ENCODE measurements around the gene HOXA3. TPM values are rescaled to one million over a fixed set of nuclear protein-coding genes. Genes with fewer than 3 reads are reported as not detected.
A peak's percentile ranks its signal among the peaks of the same experiment; 100 is the strongest.

Gene HOXA3
- total RNA-seq, 1 donor from 2014 or later, result 209 TPM

GRCh38 chr7:27191161-27191731, 38.9 kb upstream of the HOXA3 start:
- DNase-seq (ENCODE audit: low spot score in 2 of 2, unreplicated experiment in 2 of 2), result no peak
- H3K36me3 Mint-ChIP-seq, result no peaks in the 10 kb centered on the region
- peaks cover 96% of the 10 kb centered on the region for H3K27me3 Mint-ChIP-seq (ENCODE audit: low read depth)
- H3K9me3 Mint-ChIP-seq, result no peaks in the 10 kb centered on the region
- H3K4me1 Mint-ChIP-seq, result peaks cover 55% of the 10 kb centered on the region
- TF ChIP-seq, protein P1, sequence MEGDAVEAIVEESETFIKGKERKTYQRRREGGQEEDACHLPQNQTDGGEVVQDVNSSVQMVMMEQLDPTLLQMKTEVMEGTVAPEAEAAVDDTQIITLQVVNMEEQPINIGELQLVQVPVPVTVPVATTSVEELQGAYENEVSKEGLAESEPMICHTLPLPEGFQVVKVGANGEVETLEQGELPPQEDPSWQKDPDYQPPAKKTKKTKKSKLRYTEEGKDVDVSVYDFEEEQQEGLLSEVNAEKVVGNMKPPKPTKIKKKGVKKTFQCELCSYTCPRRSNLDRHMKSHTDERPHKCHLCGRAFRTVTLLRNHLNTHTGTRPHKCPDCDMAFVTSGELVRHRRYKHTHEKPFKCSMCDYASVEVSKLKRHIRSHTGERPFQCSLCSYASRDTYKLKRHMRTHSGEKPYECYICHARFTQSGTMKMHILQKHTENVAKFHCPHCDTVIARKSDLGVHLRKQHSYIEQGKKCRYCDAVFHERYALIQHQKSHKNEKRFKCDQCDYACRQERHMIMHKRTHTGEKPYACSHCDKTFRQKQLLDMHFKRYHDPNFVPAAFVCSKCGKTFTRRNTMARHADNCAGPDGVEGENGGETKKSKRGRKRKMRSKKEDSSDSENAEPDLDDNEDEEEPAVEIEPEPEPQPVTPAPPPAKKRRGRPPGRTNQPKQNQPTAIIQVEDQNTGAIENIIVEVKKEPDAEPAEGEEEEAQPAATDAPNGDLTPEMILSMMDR (IDR thresholded peaks at IDR 0.05; ENCODE audit: unreplicated experiment), result no peak
- H3K4me3 Mint-ChIP-seq, result no peak overlapping the region
- peak overlapping the region; percentile 80 for H3K27ac Mint-ChIP-seq

DNA sequence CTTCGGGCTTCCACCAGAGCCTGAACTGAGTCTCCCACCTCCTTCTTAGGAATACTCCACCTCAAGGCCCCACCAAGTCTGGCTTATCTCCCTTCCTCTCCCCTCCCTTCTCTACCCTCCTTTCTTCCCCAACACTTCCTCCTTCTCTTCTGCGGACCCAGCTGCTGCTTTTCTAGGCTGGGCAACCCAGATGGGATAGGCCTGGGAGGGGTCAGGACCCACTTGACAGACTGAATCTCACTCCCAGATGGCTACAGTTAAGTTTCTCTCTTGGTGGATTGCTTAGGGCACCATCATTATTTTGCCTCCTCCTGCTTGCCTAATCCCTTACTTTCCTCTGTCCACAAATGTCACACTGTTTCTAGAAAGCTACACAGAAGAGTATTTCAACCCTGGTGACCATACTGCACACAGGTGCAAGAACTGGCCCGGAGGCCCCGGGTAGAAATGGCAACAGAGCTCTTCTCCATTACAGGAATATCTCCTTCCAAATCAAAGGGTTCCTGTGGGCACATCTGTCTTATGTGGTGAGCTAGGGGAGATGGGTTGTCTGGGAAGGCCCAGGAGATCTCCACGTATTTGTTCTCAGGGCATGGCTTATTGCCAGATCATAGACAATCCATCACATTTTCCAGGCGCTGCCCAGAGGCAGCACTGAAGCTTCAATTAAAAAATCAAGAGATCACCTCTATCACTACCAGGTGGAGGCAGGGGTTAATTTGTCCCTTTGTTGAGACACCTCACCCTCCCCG, 37.8 kb upstream of the HOXA3 start:
- Mint-ChIP-seq H3K27ac (peak overlapping the region; percentile 95), H3K27me3 (ENCODE audit: low read depth) (peaks cover 98% of the 10 kb centered on the region), H3K9me3 (no peaks in the 10 kb centered on the region), H3K4me3 (peak overlapping the region; percentile 61), H3K4me1 (peaks cover 61% of the 10 kb centered on the region), H3K36me3 (no peaks in the 10 kb centered on the region)
- peak in 1 of 2 experiments; percentile 37 for DNase-seq (ENCODE audit: low spot score in 2 of 2, unreplicated experiment in 2 of 2)
- TF ChIP-seq, protein P1 (IDR thresholded peaks at IDR 0.05; ENCODE audit: unreplicated experiment), result no peak

- H3K4me3 Mint-ChIP-seq, result peak overlapping the region; percentile 61
- TF ChIP-seq, protein P1 (IDR thresholded peaks at IDR 0.05; ENCODE audit: unreplicated experiment), result no peak
- no peaks in the 10 kb centered on the region for H3K9me3 Mint-ChIP-seq
- peak in 1 of 2 experiments; percentile 40 for DNase-seq (ENCODE audit: low spot score in 2 of 2, unreplicated experiment in 2 of 2)
- H3K36me3 Mint-ChIP-seq, result no peaks in the 10 kb centered on the region
- H3K27me3 Mint-ChIP-seq (ENCODE audit: low read depth), result peaks cover 98% of the 10 kb centered on the region
- H3K27ac Mint-ChIP-seq, result peak overlapping the region; percentile 95
- peaks cover 66% of the 10 kb centered on the region for H3K4me1 Mint-ChIP-seq
Observed at GRCh38 chr7:27189295-27189996, 37.1 kb upstream of the HOXA3 start.

DNA sequence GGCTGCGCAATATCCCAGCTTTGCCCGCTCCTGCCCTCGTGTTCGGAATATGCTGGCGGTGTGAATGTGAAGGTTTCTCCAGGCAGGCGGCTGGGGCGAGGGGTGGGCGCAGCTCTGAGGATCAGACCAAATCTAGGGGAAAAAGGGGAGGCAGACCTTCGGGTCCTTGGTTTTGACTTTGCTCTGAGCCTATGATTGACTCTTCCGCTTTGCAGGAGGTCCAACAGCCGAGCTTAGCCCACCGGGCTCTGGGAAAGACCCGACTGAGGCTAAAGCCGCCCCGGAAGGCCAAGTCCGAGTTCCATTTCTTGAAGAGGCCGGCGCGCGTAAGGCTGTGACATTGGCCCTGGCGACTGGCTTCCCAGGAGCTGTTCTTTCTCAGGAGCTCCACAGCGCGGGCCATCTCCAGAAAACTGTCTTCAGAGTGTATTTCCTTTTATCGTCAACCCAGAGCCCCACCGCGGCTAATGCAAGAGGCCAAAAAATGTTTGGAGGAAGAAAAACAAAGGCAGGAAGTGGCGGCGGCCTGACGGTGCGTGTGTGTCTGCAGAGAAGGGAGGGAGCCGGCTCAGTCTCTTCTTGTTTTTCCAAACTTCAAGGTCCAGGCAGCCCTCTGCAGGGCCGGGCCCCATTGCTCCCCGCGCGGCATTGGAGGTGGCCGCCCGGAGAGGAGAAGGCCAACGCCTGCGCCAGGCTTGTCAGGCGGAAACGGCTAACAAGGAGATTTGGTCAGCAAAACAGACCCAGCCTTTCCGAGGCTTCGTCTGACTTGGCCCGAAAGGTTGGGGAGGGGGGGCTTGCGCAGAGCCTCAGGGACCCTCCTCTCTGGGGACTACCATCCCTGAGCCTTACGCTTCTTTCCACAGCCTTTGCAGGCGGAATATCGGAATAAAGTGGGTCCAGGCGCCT, 36.3 kb upstream of the HOXA3 start:
- peak overlapping the region; percentile 95 for H3K27ac Mint-ChIP-seq
- H3K36me3 Mint-ChIP-seq, result no peaks in the 10 kb centered on the region
- DNase-seq (ENCODE audit: low spot score in 2 of 2, unreplicated experiment in 2 of 2), result peak in 1 of 2 experiments; percentile 43
- TF ChIP-seq, protein P1 (IDR thresholded peaks at IDR 0.05; ENCODE audit: unreplicated experiment), result no peak
- H3K4me3 Mint-ChIP-seq, result peak overlapping the region; percentile 61
- peaks cover 97% of the 10 kb centered on the region for H3K27me3 Mint-ChIP-seq (ENCODE audit: low read depth)
- H3K4me1 Mint-ChIP-seq, result peaks cover 60% of the 10 kb centered on the region
- H3K9me3 Mint-ChIP-seq, result no peaks in the 10 kb centered on the region

Data from mesothelial cell of epicardium (in vitro differentiated cells).